Tibial nerve (tissue), 4 donors: ENCODE measurements around the gene PPP1R7. TPM values are rescaled to one million over a fixed set of nuclear protein-coding genes. Genes with fewer than 3 reads are reported as not detected.

Source experiments
- small RNA-seq: library from RNA; depleted of rRNA; stranded (forward); fragments of <200 nt; gene quantifications from one replicate; pipeline ENCODE3, GENCODE V24; 2016
- total RNA-seq, 4 donors: library from RNA; depleted of rRNA; stranded (reverse); fragments of >200 nt; gene quantifications; one replicate each; pipeline ENCODE4 v1.1.0, GENCODE V29; 2016

PPP1R7 gene
- total RNA-seq, 4 donors from 2014 or later: 29.5 to 53.8 (median 38.1) TPM

Small RNA genes lying within 50 kb of the gene (small RNA-seq; reads per million reads assigned to genes)
- gene AC005237.2: not detected

Other genes starting within 250 kb of the PPP1R7 start
- gene CROCC2, start 244.1 kb upstream of the PPP1R7 start, total RNA-seq: 1 to 10 TPM in 1 of 4 donors, under 1 TPM in 1, not detected in 2; 0.44 to 1.2 TPM
- gene SNED1, start 151.8 kb upstream of the PPP1R7 start, total RNA-seq: 100 to 1,000 TPM; 116 to 226 (median 141) TPM
- gene MTERF4, start 48.2 kb upstream of the PPP1R7 start, total RNA-seq: 10 to 100 TPM; 28.9 to 60.5 (median 38.9) TPM
- gene PASK, start 995 bp upstream of the PPP1R7 start, total RNA-seq: 1 to 10 TPM; 4.1 to 8.1 (median 5.9) TPM
- 1 to 10 TPM in 1 of 4 donors, under 1 TPM in 3; 0.42 to 1.2 (median 0.51) TPM for gene ANO7, start 38.2 kb downstream of the PPP1R7 start, total RNA-seq
- gene HDLBP, start 165.2 kb downstream of the PPP1R7 start, total RNA-seq: 100 to 1,000 TPM; 324 to 412 (median 363) TPM
- gene SEPTIN2, start 165.5 kb downstream of the PPP1R7 start, total RNA-seq: 100 to 1,000 TPM; 311 to 585 (median 373) TPM
- gene FARP2, start 205.8 kb downstream of the PPP1R7 start, total RNA-seq: 100 to 1,000 TPM in 2 of 4 donors, 10 to 100 TPM in 2; 42.7 to 229 (median 93.2) TPM